Omental fat pad (tissue), 4 donors: ENCODE measurements around the gene SHC2. TPM values are rescaled to one million over a fixed set of nuclear protein-coding genes. Genes with fewer than 3 reads are reported as not detected.
"Not testable (repeated sequence)": the region's sequence is repeated elsewhere in the genome, so short reads cannot be mapped to it uniquely, and the experiment has no call there.

Experiments
- ATAC-seq: fragments of 150-250 bp; one replicate; pipeline ENCODE4 v1.9.1; 2016; ENCODE audit warnings: mild to moderate bottlenecking, moderate library complexity; ENCODE audit not compliant: low FRiP score
- DNase-seq: peaks from one replicate; pipeline ENCODE4 v3.0.0-alpha.2; 2019; ENCODE audit warnings: low spot score
- total RNA-seq, 4 donors: library from RNA; depleted of rRNA; stranded (reverse); fragments of >200 nt; gene quantifications; one replicate each; pipeline ENCODE4 v1.1.0, GENCODE V29; 2016
- TF ChIP-seq, protein P1 (sequence below), 3 donors: fragments of 450-650 bp; IDR thresholded peaks; one replicate each; pipeline ENCODE4 v1.5.1; 2016 to 2017; ENCODE audit warnings: antibody characterized with exemption in 3 of 3, mild to moderate bottlenecking in 3 of 3, moderate library complexity in 2 of 3

Gene SHC2
- total RNA-seq, 4 donors from 2014 or later = 11.7 to 27.1 (median 18.8) TPM

- DNase-seq (no peak), ATAC-seq (peak; percentile 15)
- TF ChIP-seq, protein P1, sequence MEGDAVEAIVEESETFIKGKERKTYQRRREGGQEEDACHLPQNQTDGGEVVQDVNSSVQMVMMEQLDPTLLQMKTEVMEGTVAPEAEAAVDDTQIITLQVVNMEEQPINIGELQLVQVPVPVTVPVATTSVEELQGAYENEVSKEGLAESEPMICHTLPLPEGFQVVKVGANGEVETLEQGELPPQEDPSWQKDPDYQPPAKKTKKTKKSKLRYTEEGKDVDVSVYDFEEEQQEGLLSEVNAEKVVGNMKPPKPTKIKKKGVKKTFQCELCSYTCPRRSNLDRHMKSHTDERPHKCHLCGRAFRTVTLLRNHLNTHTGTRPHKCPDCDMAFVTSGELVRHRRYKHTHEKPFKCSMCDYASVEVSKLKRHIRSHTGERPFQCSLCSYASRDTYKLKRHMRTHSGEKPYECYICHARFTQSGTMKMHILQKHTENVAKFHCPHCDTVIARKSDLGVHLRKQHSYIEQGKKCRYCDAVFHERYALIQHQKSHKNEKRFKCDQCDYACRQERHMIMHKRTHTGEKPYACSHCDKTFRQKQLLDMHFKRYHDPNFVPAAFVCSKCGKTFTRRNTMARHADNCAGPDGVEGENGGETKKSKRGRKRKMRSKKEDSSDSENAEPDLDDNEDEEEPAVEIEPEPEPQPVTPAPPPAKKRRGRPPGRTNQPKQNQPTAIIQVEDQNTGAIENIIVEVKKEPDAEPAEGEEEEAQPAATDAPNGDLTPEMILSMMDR (IDR thresholded peaks at IDR 0.05) = no peak
Observed at GRCh38 chr19:411723-412355, 49.0 kb downstream of the SHC2 start.

DNA sequence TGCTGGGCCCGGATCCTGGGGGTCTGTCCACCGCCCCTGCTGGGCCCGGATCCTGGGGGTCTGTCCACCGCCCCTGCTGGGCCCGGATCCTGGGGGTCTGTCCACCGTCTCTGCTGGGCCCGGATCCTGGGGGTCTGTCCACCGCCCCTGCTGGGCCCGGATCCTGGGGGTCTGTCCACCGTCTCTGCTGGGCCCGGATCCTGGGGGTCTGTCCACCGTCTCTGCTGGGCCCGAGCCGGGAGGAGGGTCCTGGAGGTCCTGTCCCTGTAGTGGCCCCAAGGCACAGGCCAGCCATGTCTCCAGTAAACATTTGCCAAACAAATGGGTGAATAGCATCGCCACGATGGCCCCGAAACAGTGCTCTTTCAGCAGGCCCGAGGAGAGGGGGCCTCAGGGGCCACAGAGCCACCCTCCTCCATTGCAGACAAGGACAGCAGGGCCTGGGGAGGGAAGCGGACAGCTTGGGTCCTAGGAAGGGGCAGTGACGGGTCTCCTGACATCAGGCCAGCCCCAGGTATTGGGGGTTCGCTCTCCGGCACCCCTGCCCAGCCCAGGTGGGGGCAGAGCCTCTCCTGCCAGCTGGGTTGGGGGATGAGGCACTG, 49.6 kb downstream of the SHC2 start:
- ATAC-seq, DNase-seq: not testable (repeated sequence)

DNA sequence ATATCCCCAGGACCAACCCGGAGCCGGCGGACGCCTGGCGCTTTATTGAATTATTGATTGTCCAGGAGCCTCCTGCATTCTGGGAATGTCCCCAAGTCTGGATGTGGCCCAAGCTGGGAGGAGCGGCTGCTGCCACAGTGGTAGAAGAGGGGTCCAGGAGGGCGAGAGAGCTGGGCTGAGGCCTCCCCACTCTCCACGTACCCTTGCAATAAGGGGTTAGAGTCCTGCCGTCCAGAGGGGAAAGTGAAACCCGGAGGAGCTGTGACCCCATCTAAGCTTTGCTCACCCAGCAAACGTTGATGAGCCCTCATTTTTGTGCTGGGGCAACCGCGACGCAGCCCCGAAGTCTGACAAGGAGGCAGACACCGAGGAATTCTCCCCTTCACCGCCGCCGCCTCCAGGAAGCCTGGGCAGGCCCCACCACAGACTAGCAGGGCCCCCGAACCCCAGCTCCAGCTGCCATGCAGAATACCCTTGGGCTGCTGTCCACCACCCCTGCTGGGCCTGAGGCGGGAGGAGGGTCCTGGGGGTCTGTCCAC, 50.5 kb downstream of the SHC2 start:
- TF ChIP-seq, protein P1 (IDR thresholded peaks at IDR 0.05) = no peak
- ATAC-seq (no peak), DNase-seq (no peak)

- ATAC-seq (no peak), DNase-seq (no peak)
- TF ChIP-seq, protein P1 (IDR thresholded peaks at IDR 0.05) = no peak
Observed at GRCh38 chr19:409516-410242, 51.2 kb downstream of the SHC2 start.

- TF ChIP-seq, protein P1 (IDR thresholded peaks at IDR 0.05) = no peak
- DNase-seq (no peak), ATAC-seq (no peak)
Observed at GRCh38 chr19:408902-409515, 51.8 kb downstream of the SHC2 start, which contains the start of gene C2CD4C. TSS of gene C2CD4C (minus strand) at chr19:409147. CDS start at chr19:408361, 786 bp downstream.

DNA sequence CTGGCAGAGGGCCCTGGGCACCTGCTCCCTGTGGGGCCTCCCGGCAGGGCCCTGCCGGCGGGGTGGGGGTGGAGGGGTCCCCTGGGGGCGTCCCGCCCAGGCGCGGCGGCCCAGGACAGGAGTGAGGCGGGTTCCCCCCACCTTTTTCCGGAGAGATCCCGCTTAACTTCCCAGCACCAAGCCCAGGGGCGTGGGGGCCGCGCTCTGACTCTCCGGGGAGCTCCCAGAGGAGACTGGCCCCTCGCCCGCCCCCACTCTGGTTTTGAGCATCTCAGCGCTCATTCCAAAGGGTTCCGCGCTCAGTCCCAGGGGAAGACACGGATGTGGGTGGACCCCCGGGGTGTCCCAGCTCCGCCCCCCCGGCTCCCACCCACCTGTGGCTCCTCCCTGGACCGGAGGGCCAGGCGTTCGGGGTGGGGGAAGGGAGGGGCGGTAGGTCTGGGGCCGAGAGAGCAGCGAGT, 52.4 kb downstream of the SHC2 start:
- no peak for ATAC-seq
- TF ChIP-seq, protein P1 (IDR thresholded peaks at IDR 0.05) = no peak
- DNase-seq = no peak
